DMS79 treated with DMSO at 0.1 percent for 48 hours (cell line): ENCODE results near the gene NPTXR.
"Not testable (repeated sequence)": the region's sequence is repeated elsewhere in the genome, so short reads cannot be mapped to it uniquely, and the experiment has no call there.

Experiments used
- DNase-seq: peaks from one replicate; lab custom pipeline; 2025; lab: John Stamatoyannopoulos, UW

The NPTXR gene

GRCh38 chr22:38830845-38831108 is 13.1 kb downstream of the NPTXR start:
- DNase-seq = no peak

GRCh38 chr22:38830026-38830844 is 13.6 kb downstream of the NPTXR start:
- DNase-seq = no peak

- DNase-seq = no peak
These were observed 14.3 kb downstream of the NPTXR start for GRCh38 chr22:38829485-38829884.

GRCh38 chr22:38828616-38829205 is 15.1 kb downstream of the NPTXR start:
- DNase-seq = no peak

- no peak for DNase-seq
These were observed 15.6 kb downstream of the NPTXR start for GRCh38 chr22:38828191-38828590.

GRCh38 chr22:38827510-38827909 is 16.3 kb downstream of the NPTXR start:
- DNase-seq = no peak

GRCh38 chr22:38826801-38827200 is 17.0 kb downstream of the NPTXR start:
- DNase-seq = no peak

GRCh38 chr22:38826386-38826785 is 17.4 kb downstream of the NPTXR start:
- no peak for DNase-seq

- no peak for DNase-seq
These were observed 19.2 kb downstream of the NPTXR start for GRCh38 chr22:38824585-38824984.

- DNase-seq = no peak
These were observed 20.2 kb downstream of the NPTXR start for GRCh38 chr22:38823637-38824036.

- DNase-seq = no peak
These were observed 20.8 kb downstream of the NPTXR start for GRCh38 chr22:38823076-38823475.

- peak; percentile 60 for DNase-seq
These were observed 23.8 kb downstream of the NPTXR start for GRCh38 chr22:38820020-38820419.

- no peak for DNase-seq
These were observed 24.4 kb downstream of the NPTXR start for GRCh38 chr22:38819387-38819940.

GRCh38 chr22:38817196-38817595 is 26.6 kb downstream of the NPTXR start:
- DNase-seq = no peak

GRCh38 chr22:38815842-38816241 is 28.0 kb downstream of the NPTXR start:
- no peak for DNase-seq

GRCh38 chr22:38811241-38811640 is 32.6 kb downstream of the NPTXR start:
- DNase-seq = no peak

- DNase-seq = not testable (repeated sequence)
These were observed 38.7 kb downstream of the NPTXR start for GRCh38 chr22:38805041-38805593.

- no peak for DNase-seq
These were observed 41.1 kb downstream of the NPTXR start for GRCh38 chr22:38802671-38803121.

- no peak for DNase-seq
These were observed 44.4 kb downstream of the NPTXR start for GRCh38 chr22:38799265-38800002.

GRCh38 chr22:38798496-38798895 is 45.3 kb downstream of the NPTXR start:
- DNase-seq = no peak

GRCh38 chr22:38796262-38796957 is 47.4 kb downstream of the NPTXR start:
- DNase-seq = no peak

- DNase-seq = no peak
These were observed 48.3 kb downstream of the NPTXR start for GRCh38 chr22:38795569-38795968.
